Loucy (cell line): ENCODE data around the gene COA7.
"Not testable (repeated sequence)": the region's sequence is repeated elsewhere in the genome, so short reads cannot be mapped to it uniquely, and the experiment has no call there.

Experiments used
- CTCF ChIP-seq: fragments of 200-600 bp; sonication (generic); conservative IDR thresholded peaks from 2 replicates; pipeline ENCODE4 v1.5.1; 2014; ENCODE audit warnings: mild to moderate bottlenecking, antibody characterized with exemption, low read length
- EZH2phosphoT487 ChIP-seq: fragments of 200-600 bp; IDR thresholded peaks from 2 replicates; pipeline ENCODE4 v1.6.1; 2018; ENCODE audit warnings: antibody characterized with exemption, mild to moderate bottlenecking, moderate library complexity, borderline replicate concordance

GRCh38 chr1:52686261-52686751 is 11.8 kb downstream of the COA7 start:
- peak; percentile 74 for TF ChIP-seq CTCF
- TF ChIP-seq EZH2phosphoT487 = not testable (repeated sequence)
